Cardiac septum (tissue), 1 donor: ENCODE data around the gene STAU1. TPM values are rescaled to one million over a fixed set of nuclear protein-coding genes. Genes with fewer than 3 reads are reported as not detected.
"Not testable (repeated sequence)": the region's sequence is repeated elsewhere in the genome, so short reads cannot be mapped to it uniquely, and the experiment has no call there.

Source experiments
- DNase-seq: peaks from one replicate; pipeline ENCODE4 v3.0.0-alpha.2; 2020; ENCODE audit warnings: low spot score
- intact Hi-C: fragments of 100-400 bp; cut with DNase I; formaldehyde crosslinking; loops from one replicate; pipeline ENCODE4 v1.14.0; 2022
- total RNA-seq: library from RNA; stranded (reverse); fragmentation: NEBNext Ultra II Directional; extraction: Animal tissue kit (Norgen Biotek cat#: 25700); gene quantifications from one replicate; pipeline ENCODE4 v1.2.1, GENCODE V29; 2021
- donor health status: DM: no; HTN: no; CAD: no.

STAU1 gene
- total RNA-seq, 1 donor from 2014 or later: 80.8 TPM

GRCh38 chr20:49098136-49098535 lies 90.0 kb downstream of the STAU1 start:
- no peak for DNase-seq
- intact Hi-C loops: no loop called here

- intact Hi-C loops: no loop called here
- no peak for DNase-seq
These were observed 91.0 kb downstream of the STAU1 start for GRCh38 chr20:49097159-49097558.

- intact Hi-C loops: no loop called here
- no peak for DNase-seq
These were observed 91.9 kb downstream of the STAU1 start for GRCh38 chr20:49096203-49096730.

- DNase-seq: no peak
- intact Hi-C loops: no loop called here
These were observed 96.4 kb downstream of the STAU1 start for GRCh38 chr20:49091762-49092161.

GRCh38 chr20:49091104-49091503 lies 97.0 kb downstream of the STAU1 start:
- no peak for DNase-seq
- intact Hi-C loops: no loop called here

GRCh38 chr20:49082295-49082694 lies 105.8 kb downstream of the STAU1 start:
- DNase-seq, intact Hi-C loops: not testable (repeated sequence)

- intact Hi-C loops: no loop called here
- DNase-seq: no peak
These were observed 109.8 kb downstream of the STAU1 start for GRCh38 chr20:49078310-49078709.

- intact Hi-C loops: no loop called here
- DNase-seq: no peak
These were observed 113.6 kb downstream of the STAU1 start for GRCh38 chr20:49074521-49074920.

Other genes with a start within 250 kb of the STAU1 start
- gene CSE1L, start 142.0 kb downstream of the STAU1 start, total RNA-seq: 34.0 TPM
- 14.0 TPM for gene DDX27, start 31.1 kb upstream of the STAU1 start, total RNA-seq
- 24.0 TPM for gene ZNFX1, start 89.7 kb upstream of the STAU1 start, total RNA-seq